HCT116 (cell line): ENCODE data around the gene KIAA0825. TPM values are rescaled to one million over a fixed set of nuclear protein-coding genes. Genes with fewer than 3 reads are reported as not detected.

Experiments
- ATAC-seq: fragments of 200-7000 bp; cut with Tn5 transposase; 2 replicates; pipeline ENCODE4 v1.9.1; 2020; ENCODE audit warnings: mild to moderate bottlenecking, moderate library complexity
- BruUV-seq: library from RNA; stranded (reverse); fragments of 400-500 nt; replicated peaks from 2 replicates; lab custom pipeline; 2021; lab: Mats Ljungman, UMichigan
- CTCF ChIA-PET: fragments of 300-600 bp; sonication (Branson Sonifier 250); formaldehyde crosslinking; loops from one replicate; lab custom pipeline; 2021; ENCODE audit warnings: antibody characterized with exemption; lab: Charles Lee
- POLR2A ChIA-PET: fragments of 300-600, 350-600 bp; sonication (Branson Sonifier 250); formaldehyde crosslinking; loops from one replicate; lab custom pipeline; 2021; ENCODE audit warnings: antibody characterized with exemption; lab: Charles Lee
- RAD21 ChIA-PET, 2 experiments: fragments of 300-600 bp; sonication (Branson Sonifier 250); formaldehyde crosslinking; loops; one replicate each; lab custom pipeline; 2023; ENCODE audit warnings: low total read pairs in 2 of 2; ENCODE audit not compliant: uncharacterized antibody in 2 of 2, unreplicated experiment in 2 of 2, low non-redundant PET in 1 of 2; lab: Charles Lee
- DNase-seq: peaks from one replicate; pipeline ENCODE4 v3.0.0-alpha.2; 2010; ENCODE audit warnings: low read depth, low spot score
- H2AFZ ChIP-seq: fragments of 200-600 bp; shearing (Covaris generic), sonication (generic); 2 replicates; pipeline ENCODE4 v1.6.1; 2017; ENCODE audit warnings: low read depth, mixed run types, mixed read lengths, antibody characterized with exemption, low read length; ENCODE audit not compliant: poor library complexity, severe bottlenecking
- H3K27ac ChIP-seq: 2 replicates; pipeline ENCODE4 v1.5.1; 2012; ENCODE audit warnings: low read depth, low read length
- H3K27me3 ChIP-seq: fragments of 200-600 bp; sonication (generic); 2 replicates; pipeline ENCODE4 v1.6.1; 2016; ENCODE audit warnings: mixed run types, low read length, mixed read lengths; ENCODE audit not compliant: insufficient read depth
- H3K36me3 ChIP-seq, 2 experiments: fragments of 200-500 bp in 1 of 2; fragments of 200-600 bp in 1 of 2; sonication (Bioruptor generic) in 1 of 2; sonication (generic) in 1 of 2; 2 replicates each; pipeline versions ENCODE4 v1.5.1 to v1.6.1; 2014 to 2016; ENCODE audit warnings: low read length in 2 of 2, inconsistent platforms in 1 of 2, mixed read lengths in 1 of 2, mixed run types in 1 of 2; ENCODE audit not compliant: insufficient read depth in 2 of 2, control insufficient read depth in 1 of 2
- H3K4me1 ChIP-seq, 2 experiments: fragments of 200-600 bp in 1 of 2; sonication (generic) in 1 of 2; 2 replicates each; pipeline versions ENCODE4 v1.5.1 to v1.6.1; 2012 to 2017; ENCODE audit warnings: low read length in 2 of 2, inconsistent platforms in 1 of 2, mild to moderate bottlenecking in 1 of 2, mixed read lengths in 1 of 2, mixed run types in 1 of 2, moderate library complexity in 1 of 2; ENCODE audit not compliant: insufficient read depth in 2 of 2, control insufficient read depth in 1 of 2
- H3K4me2 ChIP-seq: fragments of 200-600 bp; sonication (generic); 2 replicates; pipeline ENCODE4 v1.6.1; 2017; ENCODE audit warnings: mixed run types, low read length, mixed read lengths
- H3K4me3 ChIP-seq, 2 experiments: fragments of 200-600 bp in 1 of 2; sonication (generic) in 1 of 2; replicated peaks in 1 of 2; 2 replicates each; pipeline ENCODE4 v1.5.1; 2011 to 2016; ENCODE audit warnings: low read length in 2 of 2, control low read depth in 1 of 2, low read depth in 1 of 2, mild to moderate bottlenecking in 1 of 2, mixed read lengths in 1 of 2, mixed run types in 1 of 2
- H3K79me2 ChIP-seq: fragments of 200-600 bp; sonication (generic); 2 replicates; pipeline ENCODE4 v1.6.1; 2017; ENCODE audit warnings: mild to moderate bottlenecking, mixed run types, low read length, moderate library complexity, mixed read lengths; ENCODE audit not compliant: insufficient read depth
- H3K9ac ChIP-seq: fragments of 200-600 bp; sonication (generic); 2 replicates; pipeline ENCODE4 v1.6.1; 2016; ENCODE audit warnings: low read length, mixed read lengths
- H3K9me2 ChIP-seq: fragments of 200-600 bp; sonication (generic), shearing (Covaris generic); 2 replicates; pipeline ENCODE4 v1.6.1; 2017; ENCODE audit warnings: mixed run types, mild to moderate bottlenecking, moderate library complexity; ENCODE audit not compliant: insufficient read depth
- H3K9me3 ChIP-seq, 2 experiments: fragments of 200-500 bp in 1 of 2; fragments of 200-600 bp in 1 of 2; sonication (Bioruptor generic) in 1 of 2; sonication (generic) in 1 of 2; 2 replicates each; pipeline ENCODE4 v1.6.1; 2014 to 2017; ENCODE audit warnings: low read length in 2 of 2, mixed read lengths in 2 of 2, inconsistent platforms in 1 of 2, low read depth in 1 of 2, mild to moderate bottlenecking in 1 of 2, mixed run types in 1 of 2, moderate library complexity in 1 of 2; ENCODE audit not compliant: control insufficient read depth in 1 of 2, insufficient read depth in 1 of 2
- H4K20me1 ChIP-seq: fragments of 200-600 bp; sonication (generic), shearing (Covaris generic); 2 replicates; pipeline ENCODE4 v1.6.1; 2017; ENCODE audit warnings: mixed run types, mild to moderate bottlenecking, moderate library complexity; ENCODE audit not compliant: insufficient read depth
- CBX3 ChIP-seq: IDR thresholded peaks from 2 replicates; pipeline ENCODE4 v1.6.1; 2012; ENCODE audit warnings: low read depth
- EGR1 ChIP-seq: IDR thresholded peaks from 2 replicates; pipeline ENCODE4 v1.6.1; 2012; ENCODE audit warnings: low read depth
- EZH2 ChIP-seq: fragments of 200-600 bp; sonication (generic); IDR thresholded peaks from 2 replicates; pipeline ENCODE4 v1.6.1; 2017; ENCODE audit warnings: antibody characterized with exemption, mixed run types
- EZH2phosphoT487 ChIP-seq: fragments of 200-600 bp; IDR thresholded peaks from 2 replicates; pipeline ENCODE4 v1.6.1; 2018; ENCODE audit warnings: antibody characterized with exemption, borderline replicate concordance
- FOSL1 ChIP-seq: IDR thresholded peaks from 2 replicates; pipeline ENCODE4 v1.6.1; 2012; ENCODE audit warnings: low read depth
- JUND ChIP-seq: IDR thresholded peaks from 2 replicates; pipeline ENCODE4 v1.6.1; 2012
- POLR2AphosphoS5 ChIP-seq: IDR thresholded peaks from 2 replicates; pipeline ENCODE4 v1.6.1; 2011; ENCODE audit warnings: mild to moderate bottlenecking, low read depth, low read length, moderate library complexity
- RAD21 ChIP-seq: IDR thresholded peaks from 2 replicates; pipeline ENCODE4 v1.6.1; 2012; ENCODE audit warnings: low read depth, mild to moderate bottlenecking
- SIN3A ChIP-seq: IDR thresholded peaks from 2 replicates; pipeline ENCODE4 v1.6.1; 2012; ENCODE audit warnings: low read depth
- SP1 ChIP-seq: IDR thresholded peaks from 2 replicates; pipeline ENCODE4 v1.6.1; 2012; ENCODE audit warnings: low read depth
- SRF ChIP-seq: IDR thresholded peaks from 2 replicates; pipeline ENCODE4 v1.6.1; 2012; ENCODE audit warnings: low read depth
- TCF7L2 ChIP-seq: IDR thresholded peaks from 2 replicates; pipeline ENCODE4 v1.7.0; 2011; ENCODE audit warnings: borderline replicate concordance, inconsistent platforms; ENCODE audit not compliant: insufficient read depth, insufficient read length; ENCODE audit errors: extremely low read depth
- ZFX ChIP-seq: fragments of 450-650 bp; IDR thresholded peaks from 2 replicates; pipeline ENCODE4 v1.6.1; 2017
- ZNF274 ChIP-seq: fragments of 200-500 bp; sonication (Bioruptor generic); IDR thresholded peaks from 2 replicates; pipeline ENCODE4 v1.6.1; 2014; ENCODE audit warnings: mild to moderate bottlenecking, low read depth, low read length, inconsistent platforms
- intact Hi-C: fragments of 100-400 bp; cut with micrococcal nuclease; formaldehyde crosslinking; loops from 2 replicates; pipeline ENCODE4 v1.10.0; 2022
- total RNA-seq: library from RNA; stranded (reverse); gene quantifications from one replicate; pipeline ENCODE4 v1.2.1, GENCODE V29; 2021; ENCODE audit not compliant: unreplicated experiment
- TF ChIP-seq, protein P1 (sequence below): IDR thresholded peaks from 2 replicates; pipeline ENCODE4 v1.6.1; 2012; ENCODE audit warnings: low read depth
- TF ChIP-seq, protein P2 (sequence below), 3 experiments: fragments of 200-600 bp in 1 of 3; sonication (generic) in 1 of 3; IDR thresholded peaks in 2 of 3; conservative IDR thresholded peaks in 1 of 3; 2 replicates each; pipeline ENCODE4 v1.5.1; 2012 to 2017; ENCODE audit warnings: low read depth in 2 of 3, low read length in 2 of 3, antibody characterized with exemption in 1 of 3, borderline replicate concordance in 1 of 3, control low read depth in 1 of 3, mild to moderate bottlenecking in 1 of 3, mixed read lengths in 1 of 3, mixed run types in 1 of 3, moderate library complexity in 1 of 3; ENCODE audit not compliant: insufficient read depth in 1 of 3
- TF ChIP-seq, protein P3 (sequence below): IDR thresholded peaks from 2 replicates; pipeline ENCODE4 v1.6.1; 2012

KIAA0825 gene
- total RNA-seq, 1 experiment from 2014 or later: 1.4 TPM

DNA sequence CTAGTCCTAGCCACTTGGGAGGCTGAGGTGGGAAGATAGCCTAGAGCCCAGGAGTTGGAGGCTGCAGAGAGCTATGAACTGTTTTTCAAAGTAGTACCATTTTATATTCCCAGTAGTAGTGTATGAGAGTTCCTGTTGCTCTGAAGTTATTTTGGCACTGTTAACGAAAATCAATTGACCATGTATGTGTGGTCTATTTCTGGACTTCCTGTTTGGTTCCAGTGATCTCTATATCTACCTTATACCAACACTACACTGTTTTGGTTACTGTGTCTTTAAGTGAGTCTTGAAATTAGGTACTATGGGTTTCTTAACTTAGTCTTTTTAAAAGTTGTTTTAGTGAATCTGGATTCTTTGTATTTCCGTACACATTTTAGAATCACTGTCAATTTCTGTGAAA, 13.6 kb upstream of the KIAA0825 start:
- Histone ChIP-seq H3K4me2 (no peak overlapping the region), H3K9me2 (no peaks in the 10 kb centered on the region)
- CTCF ChIA-PET: no interaction called here
- TF ChIP-seq EGR1: no peak
- TF ChIP-seq, protein P1, sequence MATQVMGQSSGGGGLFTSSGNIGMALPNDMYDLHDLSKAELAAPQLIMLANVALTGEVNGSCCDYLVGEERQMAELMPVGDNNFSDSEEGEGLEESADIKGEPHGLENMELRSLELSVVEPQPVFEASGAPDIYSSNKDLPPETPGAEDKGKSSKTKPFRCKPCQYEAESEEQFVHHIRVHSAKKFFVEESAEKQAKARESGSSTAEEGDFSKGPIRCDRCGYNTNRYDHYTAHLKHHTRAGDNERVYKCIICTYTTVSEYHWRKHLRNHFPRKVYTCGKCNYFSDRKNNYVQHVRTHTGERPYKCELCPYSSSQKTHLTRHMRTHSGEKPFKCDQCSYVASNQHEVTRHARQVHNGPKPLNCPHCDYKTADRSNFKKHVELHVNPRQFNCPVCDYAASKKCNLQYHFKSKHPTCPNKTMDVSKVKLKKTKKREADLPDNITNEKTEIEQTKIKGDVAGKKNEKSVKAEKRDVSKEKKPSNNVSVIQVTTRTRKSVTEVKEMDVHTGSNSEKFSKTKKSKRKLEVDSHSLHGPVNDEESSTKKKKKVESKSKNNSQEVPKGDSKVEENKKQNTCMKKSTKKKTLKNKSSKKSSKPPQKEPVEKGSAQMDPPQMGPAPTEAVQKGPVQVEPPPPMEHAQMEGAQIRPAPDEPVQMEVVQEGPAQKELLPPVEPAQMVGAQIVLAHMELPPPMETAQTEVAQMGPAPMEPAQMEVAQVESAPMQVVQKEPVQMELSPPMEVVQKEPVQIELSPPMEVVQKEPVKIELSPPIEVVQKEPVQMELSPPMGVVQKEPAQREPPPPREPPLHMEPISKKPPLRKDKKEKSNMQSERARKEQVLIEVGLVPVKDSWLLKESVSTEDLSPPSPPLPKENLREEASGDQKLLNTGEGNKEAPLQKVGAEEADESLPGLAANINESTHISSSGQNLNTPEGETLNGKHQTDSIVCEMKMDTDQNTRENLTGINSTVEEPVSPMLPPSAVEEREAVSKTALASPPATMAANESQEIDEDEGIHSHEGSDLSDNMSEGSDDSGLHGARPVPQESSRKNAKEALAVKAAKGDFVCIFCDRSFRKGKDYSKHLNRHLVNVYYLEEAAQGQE: no peak
- no peak for TF ChIP-seq POLR2AphosphoS5
- TF ChIP-seq, all 23 proteins: peak for 0
- Histone ChIP-seq H3K79me2 (peaks cover 41% of the 10 kb centered on the region), H3K27me3 (no peaks in the 10 kb centered on the region), H3K4me3 (no peak overlapping the region), H3K27ac (no peak overlapping the region), H3K9ac (no peak overlapping the region), H3K9me3 (no peaks in the 10 kb centered on the region), H3K36me3 (peaks cover 2 to 13% of the 10 kb centered on the region in 2 experiments; a peak in 3 of 4 replicates), H4K20me1 (no peaks in the 10 kb centered on the region), H3K4me1 (no peaks in the 10 kb centered on the region), H2AFZ (no peak overlapping the region)
- no peak for DNase-seq
- ATAC-seq: no peak
- ChIA-PET RAD21 (no interaction called here), POLR2A (no interaction called here)
- no TSS peak for BruUV-seq
- intact Hi-C loops: no loop called here

GRCh38 chr5:94627191-94627590, 8.8 kb upstream of the KIAA0825 start:
- CTCF ChIA-PET: no interaction called here
- intact Hi-C loops: no loop called here
- RAD21 ChIA-PET: no interaction called here
- H3K4me1 ChIP-seq: no peaks in the 10 kb centered on the region
- no peaks in the 10 kb centered on the region for H4K20me1 ChIP-seq
- ATAC-seq: no peak
- POLR2A ChIA-PET: no interaction called here
- H3K4me2 ChIP-seq: no peak overlapping the region
- no peak overlapping the region for H3K4me3 ChIP-seq
- peaks cover 2 to 13% of the 10 kb centered on the region in 2 experiments; a peak in 3 of 4 replicates for H3K36me3 ChIP-seq
- no peak overlapping the region for H3K9ac ChIP-seq
- no peaks in the 10 kb centered on the region for H3K9me2 ChIP-seq
- no peak for DNase-seq
- H3K27me3 ChIP-seq: no peaks in the 10 kb centered on the region
- no peak overlapping the region for H2AFZ ChIP-seq
- BruUV-seq: no TSS peak
- H3K9me3 ChIP-seq: no peaks in the 10 kb centered on the region
- H3K79me2 ChIP-seq: peaks cover 61% of the 10 kb centered on the region
- H3K27ac ChIP-seq: no peak overlapping the region
- TF ChIP-seq ZNF274: no peak
- no peak for TF ChIP-seq EZH2phosphoT487
- TF ChIP-seq TCF7L2: no peak
- no peak for TF ChIP-seq SIN3A
- TF ChIP-seq JUND: no peak
- TF ChIP-seq, protein P2, sequence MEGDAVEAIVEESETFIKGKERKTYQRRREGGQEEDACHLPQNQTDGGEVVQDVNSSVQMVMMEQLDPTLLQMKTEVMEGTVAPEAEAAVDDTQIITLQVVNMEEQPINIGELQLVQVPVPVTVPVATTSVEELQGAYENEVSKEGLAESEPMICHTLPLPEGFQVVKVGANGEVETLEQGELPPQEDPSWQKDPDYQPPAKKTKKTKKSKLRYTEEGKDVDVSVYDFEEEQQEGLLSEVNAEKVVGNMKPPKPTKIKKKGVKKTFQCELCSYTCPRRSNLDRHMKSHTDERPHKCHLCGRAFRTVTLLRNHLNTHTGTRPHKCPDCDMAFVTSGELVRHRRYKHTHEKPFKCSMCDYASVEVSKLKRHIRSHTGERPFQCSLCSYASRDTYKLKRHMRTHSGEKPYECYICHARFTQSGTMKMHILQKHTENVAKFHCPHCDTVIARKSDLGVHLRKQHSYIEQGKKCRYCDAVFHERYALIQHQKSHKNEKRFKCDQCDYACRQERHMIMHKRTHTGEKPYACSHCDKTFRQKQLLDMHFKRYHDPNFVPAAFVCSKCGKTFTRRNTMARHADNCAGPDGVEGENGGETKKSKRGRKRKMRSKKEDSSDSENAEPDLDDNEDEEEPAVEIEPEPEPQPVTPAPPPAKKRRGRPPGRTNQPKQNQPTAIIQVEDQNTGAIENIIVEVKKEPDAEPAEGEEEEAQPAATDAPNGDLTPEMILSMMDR (IDR thresholded peaks at IDR 0.05 in 2 of 3, conservative IDR thresholded peaks at IDR 0.05 in 1 of 3; ENCODE audit: borderline replicate concordance in 1 of 3, insufficient read depth in 1 of 3, low read depth in 2 of 3, low read length in 2 of 3): no peak
- TF ChIP-seq SRF: no peak
- TF ChIP-seq FOSL1: no peak
- no peak for TF ChIP-seq EZH2
- no peak for TF ChIP-seq RAD21
- TF ChIP-seq POLR2AphosphoS5: no peak
- TF ChIP-seq ZFX: no peak
- TF ChIP-seq SP1: no peak
- TF ChIP-seq CBX3: no peak
- TF ChIP-seq EGR1: no peak
- TF ChIP-seq, protein P3, sequence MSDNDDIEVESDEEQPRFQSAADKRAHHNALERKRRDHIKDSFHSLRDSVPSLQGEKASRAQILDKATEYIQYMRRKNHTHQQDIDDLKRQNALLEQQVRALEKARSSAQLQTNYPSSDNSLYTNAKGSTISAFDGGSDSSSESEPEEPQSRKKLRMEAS: no peak
